HG03565 (cell line): ENCODE data around the gene FAM151A.

ENCODE experiments used
- ATAC-seq: cut with Tn5 transposase; IDR thresholded peaks from one replicate; pipeline ENCODE4 v1.9.1; 2021; ENCODE audit warnings: mild to moderate bottlenecking, moderate library complexity; ENCODE audit not compliant: unreplicated experiment

The FAM151A gene

DNA sequence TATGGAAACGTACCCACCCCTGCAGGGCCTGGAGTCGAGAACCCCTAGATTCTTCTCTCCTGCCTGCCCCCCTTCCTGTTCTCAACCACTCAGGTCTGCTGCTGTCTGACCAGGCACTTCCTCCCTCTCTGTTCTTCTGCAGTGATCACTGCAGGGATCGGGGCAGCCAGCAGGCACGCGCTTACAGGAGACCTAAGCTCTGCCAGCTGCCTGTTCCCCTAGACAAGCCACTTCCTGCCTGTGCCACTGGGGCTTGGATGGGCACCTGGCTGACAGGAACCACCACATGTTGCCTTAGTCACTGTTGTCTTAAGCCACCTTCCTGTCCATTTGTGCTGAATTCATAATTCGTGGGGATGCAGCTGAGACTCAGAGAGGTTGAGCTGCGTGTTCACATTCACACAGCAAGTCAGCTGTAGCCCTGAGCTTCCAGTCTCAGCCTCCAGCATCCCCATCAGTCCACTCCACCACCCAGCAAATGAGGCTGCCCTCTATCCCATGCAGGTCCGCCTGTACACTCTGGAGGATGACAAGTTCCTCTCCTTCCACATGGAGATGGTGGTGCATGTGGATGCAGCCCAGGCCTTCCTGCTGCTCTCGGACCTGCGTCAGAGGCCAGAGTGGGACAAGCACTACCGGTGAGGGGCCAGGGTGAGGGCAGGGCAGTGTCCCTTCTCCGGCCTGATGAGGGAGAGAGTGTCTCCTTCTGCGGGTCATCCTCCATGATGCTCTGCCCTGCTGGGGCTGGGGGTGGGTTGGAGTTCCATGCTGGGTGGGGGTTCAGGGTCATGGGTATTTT is 18.6 kb downstream of the FAM151A start:
- ATAC-seq: no peak

DNA sequence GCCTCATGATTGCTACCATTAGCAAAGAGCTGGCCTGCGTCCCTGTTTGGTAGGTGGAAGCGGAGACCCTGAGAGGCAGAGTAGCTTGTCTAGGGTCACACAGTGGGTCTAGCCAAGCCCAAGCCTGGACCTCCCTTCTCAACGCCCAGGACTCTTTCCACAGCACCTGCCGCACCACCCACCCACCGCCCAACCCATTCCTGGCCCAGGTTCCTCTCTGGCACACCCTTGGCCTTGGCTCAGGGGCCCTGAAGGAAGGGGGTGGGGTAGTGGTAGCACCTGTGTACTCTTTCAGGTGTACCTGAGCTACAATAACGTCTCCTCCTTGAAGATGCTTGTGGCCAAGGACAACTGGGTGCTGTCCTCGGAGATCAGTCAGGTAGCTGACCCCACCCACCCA is 19.3 kb downstream of the FAM151A start:
- ATAC-seq: no peak

- ATAC-seq: no peak
These were observed 20.1 kb downstream of the FAM151A start for GRCh38 chr1:54603241-54603640.

- no peak for ATAC-seq
These were observed 20.8 kb downstream of the FAM151A start for GRCh38 chr1:54602554-54602953.

DNA sequence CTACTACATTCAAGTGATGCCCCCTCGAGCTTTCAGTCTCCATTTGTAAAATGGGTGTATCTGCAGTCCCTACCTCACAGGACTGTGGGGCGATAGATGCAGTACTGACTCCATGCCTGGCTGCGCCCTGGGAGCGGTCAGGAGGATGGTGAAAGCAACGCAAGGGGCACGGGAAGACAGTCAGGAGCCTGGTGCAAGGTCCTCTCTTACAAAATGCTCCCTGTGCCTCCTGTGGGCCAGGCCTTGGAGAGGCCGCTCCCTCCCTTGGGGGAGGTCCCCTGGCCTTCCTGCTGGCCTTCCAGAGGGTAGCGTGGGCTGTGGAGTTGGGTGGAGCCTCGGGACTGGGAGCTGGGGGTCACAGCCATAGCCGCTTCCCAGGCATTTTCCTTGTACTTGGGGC is 21.6 kb downstream of the FAM151A start:
- no peak for ATAC-seq

GRCh38 chr1:54600947-54601721 is 22.2 kb downstream of the FAM151A start:
- ATAC-seq: no peak

DNA sequence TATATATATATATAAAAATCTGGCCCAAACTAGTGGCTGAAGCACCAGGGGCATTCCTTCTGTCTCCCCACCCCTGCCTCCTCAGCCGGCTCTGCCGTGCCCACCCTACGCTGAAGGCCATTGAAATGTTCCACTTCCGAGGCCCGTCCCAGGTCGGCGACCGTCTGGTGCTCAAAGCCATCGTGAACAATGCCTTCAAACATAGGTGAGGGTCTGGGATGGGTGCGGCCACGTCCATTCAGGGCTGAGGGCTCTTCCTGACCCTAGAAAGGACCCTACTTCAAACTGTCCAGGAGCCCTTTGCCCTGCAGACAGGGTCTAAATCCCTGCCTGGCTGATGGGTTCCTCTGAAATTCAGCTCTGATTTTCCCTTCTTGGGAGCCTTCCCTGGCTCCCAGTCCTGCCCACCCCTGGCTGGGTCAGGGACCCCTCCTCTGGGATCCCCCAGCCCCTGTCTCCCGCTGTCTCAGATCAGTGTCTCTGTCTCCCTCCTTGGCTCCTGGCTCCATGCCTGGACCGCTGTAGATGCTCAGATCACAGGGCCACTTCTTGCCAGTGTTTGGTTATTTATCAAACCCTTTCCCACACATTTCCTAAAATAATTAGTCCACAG is 24.0 kb downstream of the FAM151A start:
- ATAC-seq: no peak

DNA sequence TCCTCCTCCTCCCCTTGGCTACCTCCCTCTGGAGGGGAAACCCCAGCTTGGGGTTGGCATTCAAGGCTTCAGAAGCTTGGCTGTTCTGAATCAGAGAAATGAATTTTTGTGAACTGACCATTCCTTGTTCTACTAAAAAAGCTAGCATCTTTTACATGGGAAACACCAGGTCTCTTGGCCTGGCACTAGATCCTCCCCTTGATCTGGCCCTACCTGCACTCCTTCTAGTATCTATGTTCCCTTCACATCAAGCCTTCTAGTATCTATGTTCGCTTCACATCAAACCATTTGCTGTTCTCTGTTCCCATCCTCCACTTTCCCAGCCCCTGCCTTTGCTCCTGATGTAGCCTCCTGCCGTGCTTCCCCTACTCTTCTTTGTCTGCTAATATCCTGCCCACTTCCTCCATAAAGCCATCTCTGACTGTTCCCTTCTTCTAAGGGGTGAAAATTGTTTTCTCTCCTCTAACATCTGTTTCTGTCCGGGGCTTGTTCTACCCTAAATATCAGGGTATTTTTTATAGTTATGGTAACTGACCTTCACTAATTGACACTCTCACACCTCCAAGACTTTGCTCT is 25.8 kb downstream of the FAM151A start:
- no peak for ATAC-seq

DNA sequence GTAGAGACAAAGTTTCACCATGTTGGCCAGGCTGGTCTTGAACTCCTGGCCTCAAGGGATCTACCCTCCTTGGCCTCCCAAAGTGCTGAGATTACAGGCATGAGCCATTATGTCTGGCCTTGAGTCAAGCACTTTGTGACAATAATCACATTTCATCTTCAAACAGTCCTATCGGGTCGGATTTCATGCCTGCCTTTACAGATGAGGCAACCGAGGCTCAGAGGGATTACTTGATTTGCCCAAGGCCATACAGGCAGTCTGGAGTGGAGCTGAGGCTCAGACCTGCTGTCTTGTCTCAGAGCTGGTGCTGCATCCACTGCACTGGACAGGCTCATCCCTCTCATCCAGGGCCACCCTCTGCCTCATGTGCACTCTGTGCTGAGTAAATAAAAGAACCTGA is 26.6 kb downstream of the FAM151A start:
- ATAC-seq: no peak

DNA sequence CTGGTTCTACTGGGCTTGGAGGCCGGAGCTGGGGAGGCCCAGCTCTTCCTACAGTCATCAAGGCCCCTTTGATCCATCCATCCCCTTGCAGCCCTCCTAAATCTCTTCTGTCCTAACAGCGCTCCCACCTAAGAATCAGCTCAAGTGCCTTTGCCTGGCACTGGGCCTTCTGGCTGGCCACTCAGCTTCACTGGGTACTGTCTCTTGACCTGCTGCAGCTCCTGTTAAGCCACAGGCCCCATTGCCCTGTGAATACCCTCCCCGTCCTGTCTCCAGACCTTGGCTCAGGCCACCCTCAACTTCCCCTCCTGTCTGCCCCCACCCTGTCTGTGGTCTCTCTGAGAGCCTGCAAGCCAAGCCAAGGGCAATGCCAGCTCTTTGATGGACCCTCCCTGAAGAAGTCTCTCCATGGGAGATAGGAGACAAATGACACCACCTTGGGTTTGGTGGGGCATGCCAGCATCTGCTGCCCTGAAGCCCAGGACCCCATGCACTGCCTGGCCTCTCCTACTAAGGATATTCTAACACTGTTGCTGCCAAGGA is 27.3 kb downstream of the FAM151A start:
- no peak for ATAC-seq

- ATAC-seq: no peak
These were observed 28.9 kb downstream of the FAM151A start for GRCh38 chr1:54594463-54594862.

GRCh38 chr1:54593571-54594160 is 29.7 kb downstream of the FAM151A start:
- ATAC-seq: no peak

GRCh38 chr1:54591127-54591756 is 32.1 kb downstream of the FAM151A start:
- no peak for ATAC-seq

DNA sequence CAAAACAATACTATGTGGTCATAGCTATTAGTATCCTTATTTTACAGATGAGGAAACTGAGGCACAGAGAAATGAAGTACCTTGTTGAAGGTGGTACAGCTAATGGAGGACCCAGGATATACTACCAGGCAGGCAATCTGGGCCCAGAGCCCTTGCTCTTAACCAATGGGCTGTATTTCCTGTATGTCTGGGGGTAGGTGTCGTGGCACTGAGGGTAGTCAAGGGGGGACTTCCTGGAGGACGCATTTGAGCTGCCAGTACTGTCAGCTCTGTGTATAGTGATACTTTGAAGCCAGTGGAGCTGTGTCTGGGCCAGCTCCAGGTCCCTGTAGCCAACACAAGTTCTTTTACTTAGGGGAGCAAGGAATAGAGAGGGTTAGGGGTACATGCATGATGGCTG is 34.9 kb downstream of the FAM151A start:
- no peak for ATAC-seq

- ATAC-seq: no peak
These were observed 37.9 kb downstream of the FAM151A start for GRCh38 chr1:54585181-54586066.

DNA sequence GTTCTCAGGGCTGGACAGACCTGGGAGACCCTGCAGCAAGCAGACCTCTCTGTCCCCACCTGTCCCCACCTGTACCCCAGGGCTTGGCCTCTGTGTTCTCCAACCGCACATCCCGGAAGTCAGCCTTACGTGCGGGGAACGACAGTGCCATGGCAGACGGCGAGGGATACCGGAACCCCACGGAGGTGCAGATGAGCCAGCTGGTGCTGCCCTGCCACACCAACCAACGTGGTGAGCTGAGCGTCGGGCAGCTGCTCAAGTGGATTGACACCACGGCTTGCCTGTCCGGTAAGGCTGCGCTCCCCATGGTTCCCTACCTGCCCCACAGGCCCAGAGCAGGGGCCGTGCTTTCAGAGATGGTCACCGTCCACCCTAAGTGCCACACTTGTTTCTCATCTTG is 38.8 kb downstream of the FAM151A start:
- ATAC-seq: no peak

DNA sequence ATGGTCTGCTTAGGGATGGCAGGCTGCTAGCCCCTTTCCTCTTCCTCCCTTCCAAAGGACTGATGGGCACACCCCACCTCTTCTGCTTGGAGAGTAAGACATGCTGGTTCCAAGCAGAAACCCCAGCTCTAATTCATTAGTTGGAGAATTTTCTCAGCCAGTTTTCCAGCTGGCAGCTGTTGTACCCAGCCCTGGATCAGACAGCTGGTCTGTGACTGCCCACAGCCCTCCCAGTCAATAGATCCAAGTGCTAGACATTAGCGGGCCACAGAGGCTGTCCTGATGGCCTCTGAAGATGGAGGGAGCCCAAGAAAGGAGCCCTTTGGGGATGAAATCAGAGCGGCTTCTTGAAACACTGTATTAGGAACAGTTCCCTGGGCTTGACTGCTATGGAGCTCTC is 39.5 kb downstream of the FAM151A start:
- no peak for ATAC-seq

DNA sequence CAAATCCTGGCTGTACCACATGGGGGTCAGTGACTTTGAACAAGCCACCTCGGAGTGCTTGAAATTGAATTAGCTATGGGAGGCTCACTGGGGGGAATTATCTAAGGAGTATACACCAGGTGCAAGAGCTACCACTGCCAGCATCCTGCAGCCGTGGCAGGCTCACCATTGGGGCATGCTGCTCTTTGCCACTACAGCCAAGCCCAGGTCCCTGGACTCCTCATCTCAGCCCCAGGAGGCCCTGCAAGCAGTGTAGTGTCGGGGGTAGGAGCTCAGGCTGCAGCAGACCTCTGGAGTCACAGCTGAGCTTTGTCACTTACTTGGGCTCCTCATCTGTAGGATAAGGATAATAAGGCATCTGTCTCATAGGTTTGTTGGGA is 40.0 kb downstream of the FAM151A start:
- ATAC-seq: no peak

- ATAC-seq: no peak
These were observed 40.6 kb downstream of the FAM151A start for GRCh38 chr1:54582566-54583306.
